ES-I3 (cell line): ENCODE measurements around the gene TYK2.

ENCODE experiments used
- H3K36me3 ChIP-seq: 2 replicates; pipeline ENCODE4 v1.6.1; 2013; ENCODE audit warnings: mild to moderate bottlenecking, low read length, control low read depth, moderate library complexity; ENCODE audit not compliant: insufficient read depth
- H3K4me1 ChIP-seq: 2 replicates; pipeline ENCODE4 v1.6.1; 2013; ENCODE audit warnings: mild to moderate bottlenecking, control low read depth, low read length; ENCODE audit not compliant: insufficient read depth
- H3K9ac ChIP-seq: 2 replicates; pipeline ENCODE4 v1.6.1; 2013; ENCODE audit warnings: low read depth, mild to moderate bottlenecking, low read length, moderate library complexity
- H3K9me3 ChIP-seq: 2 replicates; pipeline ENCODE4 v1.6.1; 2013; ENCODE audit warnings: mild to moderate bottlenecking, low read length, moderate library complexity; ENCODE audit not compliant: control insufficient read depth, insufficient read depth

Gene TYK2

GRCh38 chr19:10325732-10326131, 54.6 kb downstream of the TYK2 start:
- Histone ChIP-seq H3K9me3 (no peaks in the 10 kb centered on the region), H3K4me1 (no peaks in the 10 kb centered on the region), H3K36me3 (peaks cover 32% of the 10 kb centered on the region), H3K9ac (no peak overlapping the region)

- H3K9ac ChIP-seq: no peak overlapping the region
Measured at GRCh38 chr19:10321874-10322835, 58.2 kb downstream of the TYK2 start.

DNA sequence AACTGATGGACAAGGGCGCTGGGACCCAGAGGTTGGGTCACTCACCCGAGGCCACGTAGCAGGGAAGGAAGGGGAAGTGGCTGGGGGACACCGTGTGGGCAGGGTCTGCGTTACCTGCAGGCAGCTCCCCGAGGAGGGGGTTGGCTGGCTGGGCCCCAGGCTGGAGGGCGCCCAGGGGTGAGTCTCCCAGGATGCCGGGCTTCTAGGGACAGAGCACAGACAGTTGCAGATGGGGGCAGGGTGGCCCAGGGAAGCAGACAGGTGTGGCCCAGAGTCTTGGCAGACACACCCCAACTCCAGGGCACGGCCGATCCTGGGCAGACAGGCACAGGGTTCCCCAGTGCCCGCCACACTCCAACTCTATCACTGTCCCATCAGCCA, 59.0 kb downstream of the TYK2 start:
- peaks cover 16% of the 10 kb centered on the region for H3K36me3 ChIP-seq
- H3K9ac ChIP-seq: no peak overlapping the region
- H3K4me1 ChIP-seq: no peaks in the 10 kb centered on the region
- no peaks in the 10 kb centered on the region for H3K9me3 ChIP-seq

More at GRCh38 chr19:10321874-10322835, 58.2 kb downstream of the TYK2 start:
- H3K9me3 ChIP-seq: no peaks in the 10 kb centered on the region
- H3K36me3 ChIP-seq: peaks cover 16% of the 10 kb centered on the region
- no peaks in the 10 kb centered on the region for H3K4me1 ChIP-seq

DNA sequence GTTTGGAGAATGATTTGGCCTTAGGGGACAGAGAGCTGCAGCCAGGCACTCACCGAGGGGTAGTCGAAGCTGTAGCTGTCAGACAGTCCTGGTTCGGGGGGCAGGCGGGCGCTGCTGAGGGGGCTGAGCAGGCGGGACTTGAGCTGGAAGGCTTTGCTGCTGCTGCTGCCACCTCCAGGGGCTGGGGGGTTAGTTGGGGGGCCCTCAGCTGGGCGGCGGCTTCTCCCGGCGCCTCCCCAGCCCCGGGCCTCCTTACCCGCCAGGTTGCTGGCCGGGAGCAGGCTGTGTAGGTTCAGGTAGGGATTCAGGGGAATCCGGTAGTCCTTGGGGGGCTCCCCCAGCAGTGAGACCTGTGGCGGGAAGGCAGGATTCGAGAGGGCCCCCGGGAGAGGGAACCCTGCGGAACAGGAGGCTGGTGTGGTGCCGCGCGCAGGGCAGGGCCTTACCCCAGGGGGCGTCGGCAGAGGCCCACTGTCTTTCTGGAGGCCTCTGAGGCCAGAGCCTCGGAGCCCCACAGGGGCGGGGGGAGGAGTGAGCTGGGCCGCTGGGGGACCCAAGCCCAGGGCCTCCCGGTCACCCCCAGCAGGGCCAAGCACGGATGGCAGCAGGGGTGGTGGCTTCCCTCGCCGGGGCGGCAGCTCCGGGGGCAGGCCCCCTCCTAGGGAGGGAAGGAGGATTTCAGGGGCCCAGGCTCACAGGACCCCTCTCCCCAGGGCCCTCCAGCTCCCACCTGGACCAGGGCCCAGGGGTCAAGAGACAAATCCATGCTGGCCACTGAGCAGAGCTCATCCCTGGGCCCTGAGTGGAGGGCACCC, 59.6 kb downstream of the TYK2 start:
- Histone ChIP-seq H3K36me3 (peaks cover 16% of the 10 kb centered on the region), H3K9ac (no peak overlapping the region)

DNA sequence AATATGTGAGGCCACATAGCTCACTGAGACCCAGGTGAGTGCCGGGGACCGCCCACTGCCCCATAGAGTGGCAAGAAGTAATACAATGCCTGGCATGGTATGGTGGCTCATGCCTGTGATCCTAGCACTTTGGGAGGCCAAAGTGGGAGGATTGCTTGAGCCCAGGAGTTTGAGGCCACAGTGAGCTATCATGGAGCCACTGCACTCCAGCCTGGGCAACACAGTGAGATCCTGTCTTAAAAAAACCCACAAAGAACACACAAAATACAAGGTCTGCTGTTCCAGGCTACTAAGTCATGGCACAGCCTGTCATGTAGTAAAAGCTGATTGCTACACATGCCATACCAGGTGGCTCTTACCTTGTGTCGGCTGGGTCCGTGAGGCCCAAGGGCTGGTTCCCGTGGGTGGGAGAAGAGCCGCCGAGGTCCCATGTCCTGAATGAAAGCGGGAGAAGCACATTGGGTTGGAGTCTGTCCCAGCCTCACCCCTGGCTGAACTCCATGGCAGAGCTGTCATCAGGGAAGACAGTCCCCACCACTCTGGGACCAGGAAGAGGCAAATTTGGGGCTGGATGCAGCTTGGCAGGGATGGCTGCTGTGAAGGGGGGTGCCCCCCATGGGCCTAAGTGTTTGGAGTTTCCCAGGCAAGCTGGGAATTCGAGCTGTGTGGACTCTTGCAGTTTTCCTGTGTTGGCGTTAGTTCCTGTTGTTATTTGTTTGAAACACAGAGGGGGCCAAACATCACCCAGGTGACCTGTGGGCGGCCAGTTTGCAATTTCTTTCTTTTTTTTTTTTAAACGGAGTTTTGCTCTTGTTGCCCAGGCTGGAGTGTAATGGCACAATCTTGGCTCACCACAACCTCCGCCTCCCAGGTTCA, 61.3 kb downstream of the TYK2 start:
- Histone ChIP-seq H3K9me3 (no peaks in the 10 kb centered on the region), H3K4me1 (no peaks in the 10 kb centered on the region), H3K9ac (no peak overlapping the region), H3K36me3 (peaks cover 16% of the 10 kb centered on the region)

More for the DNA sequence above, 59.6 kb downstream of the TYK2 start:
- H3K4me1 ChIP-seq: no peaks in the 10 kb centered on the region
- H3K9me3 ChIP-seq: no peaks in the 10 kb centered on the region

- Histone ChIP-seq H3K36me3 (peaks cover 16% of the 10 kb centered on the region), H3K9ac (no peak overlapping the region), H3K9me3 (no peaks in the 10 kb centered on the region), H3K4me1 (no peaks in the 10 kb centered on the region)
Measured at GRCh38 chr19:10317857-10318462, 62.4 kb downstream of the TYK2 start.

DNA sequence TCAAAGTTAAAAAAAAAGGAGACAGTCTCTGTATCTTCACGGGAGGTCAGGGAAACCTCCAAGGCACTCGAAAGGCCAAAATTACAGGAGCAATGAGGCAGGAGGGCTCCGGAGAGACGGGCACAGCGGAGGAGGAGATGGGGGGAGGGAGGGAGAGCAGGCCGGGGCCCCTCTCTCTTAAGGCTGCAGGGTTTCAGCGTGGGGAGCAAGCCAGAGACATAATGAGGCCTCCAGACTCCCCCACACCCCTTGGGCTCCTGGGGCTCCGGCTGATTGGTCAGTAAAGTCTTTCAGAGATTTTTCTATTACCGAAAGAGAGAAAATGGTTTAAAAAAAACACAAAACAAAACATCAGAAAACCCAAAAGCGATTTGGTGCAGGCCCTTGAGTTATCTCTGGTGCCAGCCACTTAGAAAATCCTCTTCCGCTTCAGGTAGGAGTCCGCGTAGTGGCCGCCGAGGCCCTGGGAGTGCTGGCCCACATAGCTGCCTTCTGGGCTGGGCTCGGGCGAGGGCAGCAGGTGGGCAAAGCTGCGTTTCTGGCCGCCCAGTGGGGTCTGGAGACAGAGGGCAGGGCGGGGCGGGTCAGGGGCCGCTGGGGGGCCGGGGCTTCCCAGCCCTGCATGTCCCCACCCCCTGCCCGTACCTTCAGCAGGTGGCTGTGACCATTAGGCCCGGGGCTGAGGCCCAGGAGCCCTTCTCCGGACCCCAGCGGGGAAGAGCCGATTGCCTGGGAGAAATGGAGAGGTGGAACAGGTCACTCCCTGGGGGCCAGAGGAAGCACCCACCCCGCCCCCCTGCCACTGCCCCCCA, 63.1 kb downstream of the TYK2 start:
- Histone ChIP-seq H3K4me1 (no peaks in the 10 kb centered on the region), H3K36me3 (peaks cover 13% of the 10 kb centered on the region), H3K9me3 (no peaks in the 10 kb centered on the region), H3K9ac (no peak overlapping the region)

GRCh38 chr19:10316229-10317044, 63.9 kb downstream of the TYK2 start:
- Histone ChIP-seq H3K9me3 (no peaks in the 10 kb centered on the region), H3K9ac (no peak overlapping the region), H3K4me1 (no peaks in the 10 kb centered on the region), H3K36me3 (peaks cover 7% of the 10 kb centered on the region)

DNA sequence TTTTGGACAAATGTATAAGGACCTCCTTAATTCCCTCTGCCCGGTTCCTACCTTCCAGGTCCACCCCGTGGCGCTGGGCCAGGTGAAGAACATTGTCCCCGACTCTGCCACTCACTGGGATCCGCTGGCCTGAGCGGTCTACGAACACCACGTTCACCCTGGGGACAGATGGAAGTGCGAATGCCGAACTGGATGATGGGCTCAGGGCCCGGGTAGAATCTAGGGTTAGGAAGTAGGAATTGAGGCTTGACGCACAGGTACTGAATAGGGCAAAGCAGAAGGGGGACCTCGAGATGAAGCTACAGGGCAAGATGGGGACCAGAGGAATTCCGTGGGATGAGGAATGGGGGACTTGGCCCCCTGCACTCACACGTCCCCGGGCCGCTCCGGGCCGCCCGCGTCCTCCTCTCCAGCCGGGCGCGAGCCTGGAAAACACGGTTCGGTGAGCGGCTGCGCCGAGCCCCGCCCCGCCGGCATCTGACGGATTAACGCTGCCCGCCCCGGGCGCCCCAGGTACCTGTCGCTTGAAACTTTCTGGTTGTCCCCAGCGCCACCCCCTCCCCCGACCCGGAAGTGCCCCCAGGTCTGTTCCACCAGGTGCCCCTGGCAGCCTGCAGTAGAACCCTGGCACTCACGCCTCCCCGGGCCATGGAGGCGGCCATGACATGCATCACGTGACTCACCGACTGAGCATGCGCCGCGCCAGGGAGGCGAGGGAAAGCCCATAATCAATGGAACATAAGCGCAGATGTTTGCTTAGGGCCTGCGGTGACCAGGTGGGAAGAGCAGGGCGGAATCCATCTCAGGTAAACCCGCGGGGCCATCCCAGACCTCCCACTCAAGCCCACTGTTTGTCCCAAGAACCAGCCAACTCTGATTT, 64.8 kb downstream of the TYK2 start, which contains the start of gene FDX2:
Gene FDX2 (minus strand): TSS at position 681 of the 880 bp plus-strand sequence. CDS start 19 bp downstream, at position 662.
- H3K4me1 ChIP-seq: no peaks in the 10 kb centered on the region
- peak within 1 kb of the TSS; percentile 64 for H3K9ac ChIP-seq
- no peaks in the 10 kb centered on the region for H3K9me3 ChIP-seq
- H3K36me3 ChIP-seq: peaks cover 7% of the 10 kb centered on the region

- no peak within 1 kb of the TSS for H3K9ac ChIP-seq
Measured at GRCh38 chr19:10309423-10309822, 70.9 kb downstream of the TYK2 start, which contains the start of gene ZGLP1. Gene ZGLP1, minus strand, starts transcription at chr19:10309815.

DNA sequence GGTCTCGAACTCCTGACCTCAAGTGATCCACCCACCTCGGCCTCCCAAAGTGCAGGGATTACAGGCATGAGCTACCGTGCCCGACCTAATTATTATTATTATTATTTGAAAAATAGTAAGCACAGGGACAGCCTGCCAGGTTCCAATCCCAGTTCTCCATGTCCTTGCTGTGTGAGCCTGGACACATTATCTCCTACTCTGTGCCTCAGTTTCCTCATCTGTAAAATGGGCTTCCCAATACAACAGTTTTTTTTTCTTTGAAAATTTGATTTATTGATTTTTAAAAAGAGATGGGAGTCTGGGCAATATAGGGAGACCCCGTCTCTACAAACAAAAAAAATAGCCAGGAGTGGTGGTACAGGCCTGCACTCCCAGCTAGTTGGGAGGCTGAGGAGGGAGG, 74.0 kb downstream of the TYK2 start:
- Histone ChIP-seq H3K9me3 (no peaks in the 10 kb centered on the region), H3K4me1 (peaks cover 5% of the 10 kb centered on the region; the same call in 1 of the 2 replicates), H3K9ac (no peak overlapping the region), H3K36me3 (no peaks in the 10 kb centered on the region)

More at GRCh38 chr19:10309423-10309822, 70.9 kb downstream of the TYK2 start, which contains the start of gene ZGLP1:
- Histone ChIP-seq H3K36me3 (no peaks in the 10 kb centered on the region), H3K4me1 (peaks cover 5% of the 10 kb centered on the region; the same call in 1 of the 2 replicates), H3K9me3 (no peaks in the 10 kb centered on the region)
